Measurements from ENCODE around the gene NRF1.

NRF1 gene

GRCh38 chr7:129804111-129804889 lies 192.8 kb downstream of the NRF1 start:
- DNase-seq (ENCODE audit: low spot score), result no peak

GRCh38 chr7:129804890-129805719 lies 193.6 kb downstream of the NRF1 start:
- DNase-seq (ENCODE audit: low spot score), result no peak

Data from kidney tubule cell (primary cell).